WTC11 (cell line): ENCODE measurements around the gene C16orf95.

Experiments used
- CREM ChIP-seq: sonication (generic); formaldehyde crosslinking; IDR thresholded peaks from 2 replicates; pipeline ENCODE4 v1.8.1; 2022; ENCODE audit warnings: mild to moderate bottlenecking, missing genetic modification reagents, moderate library complexity
- GTF2I ChIP-seq: fragments of 250-450 bp; sonication (Bioruptor Pico); conservative IDR thresholded peaks from 2 replicates; pipeline ENCODE4 v1.4.0; 2021; ENCODE audit warnings: mild to moderate bottlenecking
- TF ChIP-seq, protein P1 (sequence below): sonication (generic); formaldehyde crosslinking; IDR thresholded peaks from 2 replicates; pipeline ENCODE4 v1.8.1; 2022; ENCODE audit warnings: mild to moderate bottlenecking, missing genetic modification reagents, moderate library complexity, borderline replicate concordance

- TF ChIP-seq CREM (CRISPR knock-in tag), result no peak
- TF ChIP-seq GTF2I, result no peak
- TF ChIP-seq, protein P1, sequence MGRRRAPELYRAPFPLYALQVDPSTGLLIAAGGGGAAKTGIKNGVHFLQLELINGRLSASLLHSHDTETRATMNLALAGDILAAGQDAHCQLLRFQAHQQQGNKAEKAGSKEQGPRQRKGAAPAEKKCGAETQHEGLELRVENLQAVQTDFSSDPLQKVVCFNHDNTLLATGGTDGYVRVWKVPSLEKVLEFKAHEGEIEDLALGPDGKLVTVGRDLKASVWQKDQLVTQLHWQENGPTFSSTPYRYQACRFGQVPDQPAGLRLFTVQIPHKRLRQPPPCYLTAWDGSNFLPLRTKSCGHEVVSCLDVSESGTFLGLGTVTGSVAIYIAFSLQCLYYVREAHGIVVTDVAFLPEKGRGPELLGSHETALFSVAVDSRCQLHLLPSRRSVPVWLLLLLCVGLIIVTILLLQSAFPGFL (CRISPR knock-in tag), result no peak
These were observed 50.3 kb downstream of the C16orf95 start for GRCh38 chr16:87266846-87267245.
